HL-60 (cell line): ENCODE measurements around the gene NMRAL1.

Experiments
- DNase-seq, 2 experiments: peaks; one replicate each; pipeline ENCODE4 v3.0.0-alpha.2; 2010 to 2020; ENCODE audit warnings: low read depth in 1 of 2, low spot score in 1 of 2
- H3K27ac ChIP-seq: fragments of 250-450 bp; sonication (Bioruptor Pico); replicated peaks from 2 replicates; pipeline ENCODE4 v1.5.1; 2020; ENCODE audit warnings: mild to moderate bottlenecking, moderate library complexity
- H3K27me3 ChIP-seq: fragments of 250-450 bp; sonication (Bioruptor Pico); 2 replicates; pipeline ENCODE4 v1.5.1; 2021; ENCODE audit warnings: mild to moderate bottlenecking, moderate library complexity; ENCODE audit not compliant: insufficient read depth, poor library complexity, severe bottlenecking
- H3K4me3 ChIP-seq: replicated peaks from 2 replicates; pipeline ENCODE4 v1.5.1; 2011; ENCODE audit warnings: mild to moderate bottlenecking, control low read depth, low read length; ENCODE audit not compliant: insufficient read depth
- CTCF ChIP-seq: IDR thresholded peaks from one replicate; pipeline ENCODE4 v1.5.1; 2011; ENCODE audit warnings: low read length, control low read depth, inconsistent platforms; ENCODE audit not compliant: insufficient read depth
- GABPA ChIP-seq: IDR thresholded peaks from 2 replicates; pipeline ENCODE4 v1.6.1; 2012; ENCODE audit warnings: low read depth
- POLR2AphosphoS5 ChIP-seq: IDR thresholded peaks from 2 replicates; pipeline ENCODE4 v1.6.1; 2012; ENCODE audit warnings: low read depth
- SPI1 ChIP-seq: IDR thresholded peaks from 2 replicates; pipeline ENCODE4 v1.6.1; 2012; ENCODE audit warnings: low read depth, mild to moderate bottlenecking, borderline replicate concordance
- TF ChIP-seq, protein P1 (sequence below): IDR thresholded peaks from 2 replicates; pipeline ENCODE4 v1.6.1; 2012; ENCODE audit warnings: low read depth; ENCODE audit not compliant: insufficient replicate concordance

NMRAL1 gene

GRCh38 chr16:4494746-4495490 lies 20.5 kb upstream of the NMRAL1 start:
- Histone ChIP-seq H3K27ac (no peak overlapping the region), H3K27me3 (no peaks in the 10 kb centered on the region), H3K4me3 (no peak overlapping the region)
- TF ChIP-seq SPI1, result no peak
- DNase-seq, result no peak

DNA sequence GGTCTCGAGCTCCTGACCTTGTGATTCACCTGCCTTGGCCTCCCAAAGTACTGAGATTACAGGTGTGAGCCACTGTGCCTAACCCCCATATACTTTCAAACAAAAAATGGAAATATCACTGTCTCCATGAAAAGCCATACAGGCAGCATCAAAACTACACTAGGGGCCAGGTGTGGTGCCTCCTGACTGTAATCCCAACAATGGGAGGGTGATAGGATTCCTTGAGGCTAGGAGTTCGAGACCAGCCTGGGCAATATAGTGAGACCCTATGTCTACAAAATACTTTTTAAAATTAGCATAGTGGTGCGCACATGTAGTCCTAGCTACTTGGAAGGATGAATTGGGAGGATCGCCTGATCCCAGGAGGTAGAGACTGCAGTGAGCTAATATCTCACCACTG lies 17.5 kb upstream of the NMRAL1 start:
- Histone ChIP-seq H3K27me3 (no peaks in the 10 kb centered on the region), H3K27ac (no peak overlapping the region), H3K4me3 (no peak overlapping the region)
- TF ChIP-seq SPI1, result no peak
- TF ChIP-seq POLR2AphosphoS5, result no peak
- no peak for DNase-seq

DNA sequence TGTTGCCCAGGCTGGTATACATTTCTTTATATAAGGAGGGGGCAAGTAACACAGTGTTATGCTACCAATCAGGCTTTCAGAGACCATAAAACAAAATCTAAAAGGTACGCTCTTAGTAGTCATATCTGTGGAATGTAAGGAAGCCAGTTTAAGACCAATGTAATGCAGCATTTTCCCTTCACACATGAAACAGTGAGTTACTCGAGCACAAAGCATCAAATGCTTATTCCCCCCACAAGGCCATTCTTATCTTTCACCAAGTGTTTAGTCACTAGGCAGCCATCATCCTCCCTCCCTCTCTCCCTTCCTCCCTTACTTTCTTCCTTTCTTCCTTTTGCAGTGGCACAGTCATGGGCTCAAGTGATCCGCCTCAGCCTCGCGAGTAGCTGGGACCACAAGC lies 14.6 kb upstream of the NMRAL1 start:
- no peak for DNase-seq
- Histone ChIP-seq H3K27ac (no peak overlapping the region), H3K4me3 (no peak overlapping the region), H3K27me3 (no peaks in the 10 kb centered on the region)
- TF ChIP-seq SPI1 (no peak), GABPA (no peak), CTCF (no peak), POLR2AphosphoS5 (no peak)
- TF ChIP-seq, protein P1, sequence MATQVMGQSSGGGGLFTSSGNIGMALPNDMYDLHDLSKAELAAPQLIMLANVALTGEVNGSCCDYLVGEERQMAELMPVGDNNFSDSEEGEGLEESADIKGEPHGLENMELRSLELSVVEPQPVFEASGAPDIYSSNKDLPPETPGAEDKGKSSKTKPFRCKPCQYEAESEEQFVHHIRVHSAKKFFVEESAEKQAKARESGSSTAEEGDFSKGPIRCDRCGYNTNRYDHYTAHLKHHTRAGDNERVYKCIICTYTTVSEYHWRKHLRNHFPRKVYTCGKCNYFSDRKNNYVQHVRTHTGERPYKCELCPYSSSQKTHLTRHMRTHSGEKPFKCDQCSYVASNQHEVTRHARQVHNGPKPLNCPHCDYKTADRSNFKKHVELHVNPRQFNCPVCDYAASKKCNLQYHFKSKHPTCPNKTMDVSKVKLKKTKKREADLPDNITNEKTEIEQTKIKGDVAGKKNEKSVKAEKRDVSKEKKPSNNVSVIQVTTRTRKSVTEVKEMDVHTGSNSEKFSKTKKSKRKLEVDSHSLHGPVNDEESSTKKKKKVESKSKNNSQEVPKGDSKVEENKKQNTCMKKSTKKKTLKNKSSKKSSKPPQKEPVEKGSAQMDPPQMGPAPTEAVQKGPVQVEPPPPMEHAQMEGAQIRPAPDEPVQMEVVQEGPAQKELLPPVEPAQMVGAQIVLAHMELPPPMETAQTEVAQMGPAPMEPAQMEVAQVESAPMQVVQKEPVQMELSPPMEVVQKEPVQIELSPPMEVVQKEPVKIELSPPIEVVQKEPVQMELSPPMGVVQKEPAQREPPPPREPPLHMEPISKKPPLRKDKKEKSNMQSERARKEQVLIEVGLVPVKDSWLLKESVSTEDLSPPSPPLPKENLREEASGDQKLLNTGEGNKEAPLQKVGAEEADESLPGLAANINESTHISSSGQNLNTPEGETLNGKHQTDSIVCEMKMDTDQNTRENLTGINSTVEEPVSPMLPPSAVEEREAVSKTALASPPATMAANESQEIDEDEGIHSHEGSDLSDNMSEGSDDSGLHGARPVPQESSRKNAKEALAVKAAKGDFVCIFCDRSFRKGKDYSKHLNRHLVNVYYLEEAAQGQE, result no peak

DNA sequence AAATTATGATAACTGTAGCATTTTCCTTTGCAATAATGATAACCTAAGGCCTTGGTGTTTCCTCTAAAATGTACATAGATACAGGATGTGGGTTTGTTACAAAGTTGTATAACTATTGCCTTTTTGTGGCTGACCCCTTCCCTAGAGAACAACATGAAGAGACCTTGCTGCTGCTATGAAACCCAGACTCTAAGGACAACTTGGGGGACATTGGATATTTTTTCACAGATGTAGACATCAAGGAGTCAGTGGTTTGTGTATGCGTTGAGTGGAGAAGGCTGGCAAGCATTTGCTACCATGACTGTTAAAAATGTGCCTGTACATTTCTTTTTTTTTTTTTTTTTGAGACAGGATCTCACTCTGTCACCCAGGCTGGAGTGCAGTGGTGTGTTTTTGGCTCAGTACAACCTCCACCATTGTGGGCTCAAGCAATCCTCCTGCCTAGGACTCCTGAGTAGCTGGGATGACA lies 14.1 kb upstream of the NMRAL1 start:
- TF ChIP-seq GABPA (no peak), SPI1 (no peak), POLR2AphosphoS5 (no peak), CTCF (no peak)
- H3K27ac ChIP-seq, result no peak overlapping the region
- no peak overlapping the region for H3K4me3 ChIP-seq
- H3K27me3 ChIP-seq, result no peaks in the 10 kb centered on the region
- no peak for DNase-seq

GRCh38 chr16:4487955-4488498 lies 13.6 kb upstream of the NMRAL1 start:
- no peak overlapping the region for H3K27ac ChIP-seq

More at GRCh38 chr16:4487955-4488498, 13.6 kb upstream of the NMRAL1 start:
- no peak for TF ChIP-seq POLR2AphosphoS5
- TF ChIP-seq, protein P1, result peak; percentile 21
- Histone ChIP-seq H3K4me3 (no peak overlapping the region), H3K27me3 (no peaks in the 10 kb centered on the region)
- no peak for DNase-seq
